HepG2 (cell line): Measurements from ENCODE around the gene PLEKHG4B. TPM values are rescaled to one million over a fixed set of nuclear protein-coding genes. Genes with fewer than 3 reads are reported as not detected.

Experiments
- ATAC-seq: fragments of 200-7000 bp; cut with Tn5 transposase; 3 replicates; pipeline ENCODE4 v1.9.1; 2020; ENCODE audit warnings: mild to moderate bottlenecking, moderate library complexity
- BruUV-seq: library from RNA; stranded (reverse); fragments of 400-500 nt; replicated peaks from 2 replicates; lab custom pipeline; 2021; lab: Mats Ljungman, UMichigan
- CTCF ChIA-PET: fragments of 300-600 bp; formaldehyde crosslinking; extraction: SDS; loops from one replicate; lab custom pipeline; 2021; ENCODE audit warnings: low total read pairs, inconsistent platforms, low intra/inter-chr PET ratio; lab: Yijun Ruan, JAX
- POLR2A ChIA-PET: fragments of 350-600 bp; sonication (Branson Sonifier 250); formaldehyde crosslinking; loops from one replicate; lab custom pipeline; 2020; ENCODE audit warnings: antibody characterized with exemption, inconsistent platforms; lab: Yijun Ruan, JAX
- DNase-seq: peaks from one replicate; pipeline ENCODE4 v3.0.0-alpha.2; 2015; ENCODE audit warnings: low spot score
- FAIRE-seq: peaks from 3 replicates; lab custom pipeline; 2011; peaks lifted over from hg19 to GRCh38; lab: Jason Lieb, UNC
- H2AFZ ChIP-seq: one replicate; pipeline ENCODE4 v1.6.1; 2011; ENCODE audit warnings: low read length, inconsistent platforms
- H3K27ac ChIP-seq: fragments of 300-600 bp; 3 replicates; pipeline ENCODE4 v1.8.0; 2011; ENCODE audit warnings: mixed run types, mild to moderate bottlenecking, mixed read lengths, low read length, inconsistent platforms; ENCODE audit not compliant: insufficient read depth; ENCODE audit errors: extremely low read length
- H3K27me3 ChIP-seq, 2 experiments: fragments of 200-600 bp in 1 of 2; 2 replicates in 1 of 2; 3 replicates in 1 of 2; pipeline versions ENCODE4 v1.6.0 to v1.8.0; 2011; ENCODE audit warnings: low read length in 2 of 2, mild to moderate bottlenecking in 2 of 2, moderate library complexity in 2 of 2, inconsistent platforms in 1 of 2; ENCODE audit not compliant: insufficient read depth in 2 of 2, control insufficient read depth in 1 of 2
- H3K36me3 ChIP-seq, 2 experiments: fragments of 200-600 bp in 1 of 2; replicated peaks in 1 of 2; 2 replicates in 1 of 2; 3 replicates in 1 of 2; pipeline versions ENCODE4 v1.5.1 to v1.8.0; 2011; ENCODE audit warnings: low read length in 2 of 2, inconsistent platforms in 1 of 2; ENCODE audit not compliant: insufficient read depth in 2 of 2, control insufficient read depth in 1 of 2
- H3K4me1 ChIP-seq: 2 replicates; pipeline ENCODE4 v1.5.1; 2012; ENCODE audit warnings: low read length, inconsistent platforms; ENCODE audit not compliant: insufficient read depth
- H3K4me2 ChIP-seq: 2 replicates; pipeline ENCODE4 v1.6.0; 2011; ENCODE audit warnings: low read depth, low read length, inconsistent platforms
- H3K4me3 ChIP-seq, 3 experiments: fragments of 200-600 bp in 1 of 3; sonication (generic), shearing (Covaris generic) in 1 of 3; replicated peaks in 1 of 3; 2 replicates each; pipeline ENCODE4 v1.5.1; 2011 to 2016; ENCODE audit warnings: low read length in 3 of 3, inconsistent platforms in 2 of 3, low read depth in 2 of 3, mild to moderate bottlenecking in 2 of 3, control low read depth in 1 of 3, mixed read lengths in 1 of 3; ENCODE audit not compliant: insufficient read depth in 1 of 3
- H3K79me2 ChIP-seq: one replicate; pipeline ENCODE4 v1.6.1; 2011; ENCODE audit warnings: low read length, inconsistent platforms; ENCODE audit not compliant: insufficient read depth
- H3K9ac ChIP-seq: 2 replicates; pipeline ENCODE4 v1.6.0; 2011; ENCODE audit warnings: mild to moderate bottlenecking, low read depth, low read length, inconsistent platforms; ENCODE audit not compliant: insufficient read depth
- H3K9me3 ChIP-seq: 2 replicates; pipeline ENCODE4 v1.5.1; 2012; ENCODE audit warnings: mild to moderate bottlenecking, low read length
- H4K20me1 ChIP-seq: 2 replicates; pipeline ENCODE4 v1.6.0; 2011; ENCODE audit warnings: inconsistent platforms, mild to moderate bottlenecking, low read length, moderate library complexity; ENCODE audit not compliant: insufficient read depth
- ARNT2 ChIP-seq: sonication (generic); formaldehyde crosslinking; IDR thresholded peaks from 2 replicates; pipeline ENCODE4 v1.8.0; 2022; ENCODE audit warnings: mild to moderate bottlenecking, low read depth, missing genetic modification reagents, moderate library complexity
- CBX5 ChIP-seq: sonication (generic); formaldehyde crosslinking; IDR thresholded peaks from 2 replicates; pipeline ENCODE4 v1.4.0; 2020; ENCODE audit warnings: missing genetic modification reagents, borderline replicate concordance
- HOXD1 ChIP-seq: sonication (generic); formaldehyde crosslinking; IDR thresholded peaks from 2 replicates; pipeline ENCODE4 v1.5.0; 2020; ENCODE audit warnings: missing genetic modification reagents
- NFIB ChIP-seq: sonication (generic); formaldehyde crosslinking; IDR thresholded peaks from 2 replicates; pipeline ENCODE4 v1.9.0; 2021; ENCODE audit warnings: missing genetic modification reagents, mild to moderate bottlenecking, borderline replicate concordance
- POLR2G ChIP-seq: fragments of 200-400 bp; formaldehyde crosslinking; IDR thresholded peaks from 2 replicates; pipeline ENCODE4 v1.6.1; 2018; ENCODE audit warnings: mild to moderate bottlenecking, low read depth, low read length, moderate library complexity
- RCOR2 ChIP-seq: IDR thresholded peaks from 2 replicates; pipeline ENCODE4 v1.6.1; 2016; ENCODE audit warnings: missing biosample characterization, missing genetic modification reagents
- RFX3 ChIP-seq: IDR thresholded peaks from 2 replicates; pipeline ENCODE4 v1.6.1; 2016; ENCODE audit warnings: missing biosample characterization, missing genetic modification reagents
- SMARCE1 ChIP-seq: fragments of 450-650 bp; IDR thresholded peaks from 2 replicates; pipeline ENCODE4 v1.6.1; 2017; ENCODE audit warnings: borderline replicate concordance
- U2AF2 ChIP-seq: fragments of 200-400 bp; formaldehyde crosslinking; IDR thresholded peaks from 2 replicates; pipeline ENCODE4 v1.6.1; 2017; ENCODE audit warnings: low read depth, mild to moderate bottlenecking, low read length
- ZBTB42 ChIP-seq: sonication (generic); formaldehyde crosslinking; IDR thresholded peaks from 2 replicates; pipeline ENCODE4 v1.5.0; 2020; ENCODE audit warnings: mild to moderate bottlenecking, missing genetic modification reagents
- ZBTB7A ChIP-seq: sonication (generic); formaldehyde crosslinking; IDR thresholded peaks from 2 replicates; pipeline ENCODE4 v1.8.0; 2022; ENCODE audit warnings: mild to moderate bottlenecking, missing genetic modification reagents
- ZNF17 ChIP-seq: sonication (generic); formaldehyde crosslinking; IDR thresholded peaks from 2 replicates; pipeline ENCODE4 v1.5.0; 2020; ENCODE audit warnings: mild to moderate bottlenecking, missing genetic modification reagents
- ZNF263 ChIP-seq: sonication (generic); formaldehyde crosslinking; IDR thresholded peaks from 2 replicates; pipeline ENCODE4 v1.4.0; 2020; ENCODE audit warnings: missing genetic modification reagents
- ZNF331 ChIP-seq: sonication (generic); formaldehyde crosslinking; IDR thresholded peaks from 2 replicates; pipeline ENCODE4 v1.4.0; 2020; ENCODE audit warnings: missing genetic modification reagents
- ZNF510 ChIP-seq: sonication (generic); formaldehyde crosslinking; IDR thresholded peaks from 2 replicates; pipeline ENCODE4 v1.4.0; 2020; ENCODE audit warnings: low read depth, mild to moderate bottlenecking, missing genetic modification reagents
- ZNF772 ChIP-seq: sonication (generic); formaldehyde crosslinking; IDR thresholded peaks from 2 replicates; pipeline ENCODE4 v1.5.0; 2020; ENCODE audit warnings: mild to moderate bottlenecking, missing genetic modification reagents
- WGBS: methylation state at CpG from one replicate; pipeline ENCODE4 v1.1.6; 2017; ENCODE audit warnings: low lambda C conversion rate; 5-methylcytosine and 5-hydroxymethylcytosine counted together
- in situ Hi-C: cut with HindIII; loops from 2 replicates; pipeline ENCODE4 v1.10.0; 2017; ENCODE audit warnings: low pct_unique_long_range_greater_than_20kb; ENCODE audit not compliant: extremely low pct_ligation_motif_present
- intact Hi-C: fragments of 100-400 bp; cut with micrococcal nuclease; formaldehyde crosslinking; loops from one replicate; pipeline ENCODE4 v1.10.0; 2022; ENCODE audit not compliant: unreplicated experiment
- polyA plus RNA-seq, 8 experiments: library from polyadenylated mRNA; depleted of rRNA in 3 of 8; stranded (reverse) in 7 of 8; unstranded in 1 of 8; fragments of >200 nt; fragmentation: Illumina TruSeq in 4 of 8; extraction: Trizol in 4 of 8; gene quantifications; 2 replicates each; pipeline versions ENCODE4 v1.2.1 to v1.2.3, GENCODE V29; 2011 to 2016; ENCODE audit warnings: low read depth in 4 of 8, missing spikeins in 1 of 8, mixed read lengths in 1 of 8; ENCODE audit not compliant: insufficient read depth in 1 of 8
- total RNA-seq, 5 experiments: library from RNA; depleted of rRNA; stranded (reverse); fragments of >200 nt; fragmentation: Illumina TruSeq; extraction: Trizol; gene quantifications; 2 replicates each; pipeline ENCODE4 v1.2.3, GENCODE V29; 2016; ENCODE audit warnings: low read depth in 1 of 5
- TF ChIP-seq, protein P1 (sequence below): sonication (generic); formaldehyde crosslinking; IDR thresholded peaks from 2 replicates; pipeline ENCODE4 v1.4.0; 2020; ENCODE audit warnings: missing genetic modification reagents
- TF ChIP-seq, protein P2 (sequence below): sonication (generic); formaldehyde crosslinking; IDR thresholded peaks from 2 replicates; pipeline ENCODE4 v1.5.1; 2020; ENCODE audit warnings: missing genetic modification reagents, mild to moderate bottlenecking, borderline replicate concordance
- TF ChIP-seq, protein P3 (sequence below): conservative IDR thresholded peaks from 2 replicates; pipeline ENCODE4 v1.6.1; 2018; ENCODE audit warnings: missing genetic modification reagents

The PLEKHG4B gene
- total and polyA plus RNA-seq, 2 of the 13 experiments (the other 11 are each of a cell fraction or from before 2014, with no cell fraction given): 0.09 TPM; not detected in 1

DNA sequence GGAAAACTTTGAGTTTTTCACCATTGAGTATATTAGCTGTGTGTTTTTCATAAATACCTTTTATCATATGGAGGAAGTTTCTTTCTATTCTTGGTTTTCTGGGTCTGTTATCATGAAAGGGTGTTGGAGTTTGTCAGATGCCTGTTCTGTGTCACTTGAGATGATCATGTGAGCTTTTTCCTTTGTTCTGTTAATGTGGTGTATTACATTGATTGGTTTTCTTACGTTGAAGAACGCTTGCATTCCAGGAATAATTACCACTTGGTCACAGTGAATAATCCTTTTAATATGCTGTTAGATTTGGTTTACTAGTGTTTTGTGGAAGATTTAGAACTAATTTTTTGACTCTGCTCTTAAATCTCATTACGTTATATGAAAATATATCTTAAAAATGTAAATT lies 7.8 kb downstream of the PLEKHG4B start (continued):
- TF ChIP-seq, protein P1, sequence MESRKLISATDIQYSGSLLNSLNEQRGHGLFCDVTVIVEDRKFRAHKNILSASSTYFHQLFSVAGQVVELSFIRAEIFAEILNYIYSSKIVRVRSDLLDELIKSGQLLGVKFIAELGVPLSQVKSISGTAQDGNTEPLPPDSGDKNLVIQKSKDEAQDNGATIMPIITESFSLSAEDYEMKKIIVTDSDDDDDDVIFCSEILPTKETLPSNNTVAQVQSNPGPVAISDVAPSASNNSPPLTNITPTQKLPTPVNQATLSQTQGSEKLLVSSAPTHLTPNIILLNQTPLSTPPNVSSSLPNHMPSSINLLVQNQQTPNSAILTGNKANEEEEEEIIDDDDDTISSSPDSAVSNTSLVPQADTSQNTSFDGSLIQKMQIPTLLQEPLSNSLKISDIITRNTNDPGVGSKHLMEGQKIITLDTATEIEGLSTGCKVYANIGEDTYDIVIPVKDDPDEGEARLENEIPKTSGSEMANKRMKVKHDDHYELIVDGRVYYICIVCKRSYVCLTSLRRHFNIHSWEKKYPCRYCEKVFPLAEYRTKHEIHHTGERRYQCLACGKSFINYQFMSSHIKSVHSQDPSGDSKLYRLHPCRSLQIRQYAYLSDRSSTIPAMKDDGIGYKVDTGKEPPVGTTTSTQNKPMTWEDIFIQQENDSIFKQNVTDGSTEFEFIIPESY (CRISPR knock-in tag): no peak
- TF ChIP-seq U2AF2 (no peak), ARNT2 (CRISPR knock-in tag) (no peak)

DNA sequence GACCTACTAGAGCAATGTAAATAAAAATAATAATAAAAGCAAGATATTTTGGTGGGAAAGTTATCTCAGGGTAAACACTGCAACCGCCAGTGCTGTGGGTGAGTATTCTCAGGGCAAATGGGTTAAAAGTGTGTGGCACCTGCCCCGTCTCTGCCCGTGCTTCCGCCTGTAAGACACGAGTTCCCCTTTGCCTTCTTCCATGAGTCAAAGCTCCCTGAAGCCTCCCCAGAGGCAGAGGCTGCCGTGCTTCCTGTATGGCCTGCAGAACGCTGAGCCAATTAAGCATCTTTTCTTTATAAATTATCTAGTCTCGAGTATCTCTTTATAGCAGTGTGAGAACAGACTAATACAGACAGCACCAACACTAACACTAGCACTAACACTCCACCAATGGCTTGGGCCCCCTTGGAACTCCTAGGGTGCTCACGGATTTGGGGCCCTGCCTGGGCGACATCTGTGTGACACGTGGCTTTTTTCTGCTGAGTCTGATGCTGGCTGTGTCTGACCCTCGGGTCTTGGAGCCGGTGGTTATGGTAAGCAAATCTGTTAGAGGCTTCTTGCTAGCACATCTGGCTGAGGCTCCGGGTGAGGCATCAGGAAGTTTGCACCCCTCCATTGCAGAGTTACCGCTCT lies 10.6 kb downstream of the PLEKHG4B start:
- H3K27ac ChIP-seq: no peak overlapping the region
- FAIRE-seq (no peak), DNase-seq (no peak), ATAC-seq (no peak)
- BruUV-seq: no TSS peak
- no peaks in the 10 kb centered on the region for H3K4me1 ChIP-seq
- no peaks in the 10 kb centered on the region for H3K9me3 ChIP-seq
- peaks cover 0 to 40% of the 10 kb centered on the region in 2 experiments; a peak in 4 of 5 replicates for H3K27me3 ChIP-seq
- ChIA-PET CTCF (no interaction called here), POLR2A (no interaction called here)
- in situ Hi-C loops: no loop called here
- no peak overlapping the region for H3K4me2 ChIP-seq
- no peak overlapping the region for H3K4me3 ChIP-seq
- no peaks in the 10 kb centered on the region for H4K20me1 ChIP-seq
- WGBS: 8% methylated on average over 10 of the region's 15 CpGs
- no peak overlapping the region for H2AFZ ChIP-seq
- no peaks in the 10 kb centered on the region for H3K36me3 ChIP-seq
- H3K9ac ChIP-seq: no peak overlapping the region
- intact Hi-C loops: no loop called here
- H3K79me2 ChIP-seq: no peaks in the 10 kb centered on the region
- TF ChIP-seq, protein P2, sequence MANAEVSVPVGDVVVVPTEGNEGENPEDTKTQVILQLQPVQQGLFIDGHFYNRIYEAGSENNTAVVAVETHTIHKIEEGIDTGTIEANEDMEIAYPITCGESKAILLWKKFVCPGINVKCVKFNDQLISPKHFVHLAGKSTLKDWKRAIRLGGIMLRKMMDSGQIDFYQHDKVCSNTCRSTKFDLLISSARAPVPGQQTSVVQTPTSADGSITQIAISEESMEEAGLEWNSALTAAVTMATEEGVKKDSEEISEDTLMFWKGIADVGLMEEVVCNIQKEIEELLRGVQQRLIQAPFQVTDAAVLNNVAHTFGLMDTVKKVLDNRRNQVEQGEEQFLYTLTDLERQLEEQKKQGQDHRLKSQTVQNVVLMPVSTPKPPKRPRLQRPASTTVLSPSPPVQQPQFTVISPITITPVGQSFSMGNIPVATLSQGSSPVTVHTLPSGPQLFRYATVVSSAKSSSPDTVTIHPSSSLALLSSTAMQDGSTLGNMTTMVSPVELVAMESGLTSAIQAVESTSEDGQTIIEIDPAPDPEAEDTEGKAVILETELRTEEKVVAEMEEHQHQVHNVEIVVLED (CRISPR knock-in tag): no peak
- TF ChIP-seq, protein P3, sequence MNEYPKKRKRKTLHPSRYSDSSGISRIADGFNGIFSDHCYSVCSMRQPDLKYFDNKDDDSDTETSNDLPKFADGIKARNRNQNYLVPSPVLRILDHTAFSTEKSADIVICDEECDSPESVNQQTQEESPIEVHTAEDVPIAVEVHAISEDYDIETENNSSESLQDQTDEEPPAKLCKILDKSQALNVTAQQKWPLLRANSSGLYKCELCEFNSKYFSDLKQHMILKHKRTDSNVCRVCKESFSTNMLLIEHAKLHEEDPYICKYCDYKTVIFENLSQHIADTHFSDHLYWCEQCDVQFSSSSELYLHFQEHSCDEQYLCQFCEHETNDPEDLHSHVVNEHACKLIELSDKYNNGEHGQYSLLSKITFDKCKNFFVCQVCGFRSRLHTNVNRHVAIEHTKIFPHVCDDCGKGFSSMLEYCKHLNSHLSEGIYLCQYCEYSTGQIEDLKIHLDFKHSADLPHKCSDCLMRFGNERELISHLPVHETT (CRISPR knock-in tag): no peak
- TF ChIP-seq POLR2G (no peak), SMARCE1 (no peak), ZNF17 (CRISPR knock-in tag) (no peak), RFX3 (CRISPR knock-in tag) (no peak), NFIB (CRISPR knock-in tag) (no peak), ZNF263 (no peak), ZNF331 (CRISPR knock-in tag) (no peak), ZBTB7A (CRISPR knock-in tag) (no peak), CBX5 (CRISPR knock-in tag) (no peak), ZNF772 (CRISPR knock-in tag) (no peak), RCOR2 (CRISPR knock-in tag) (no peak), HOXD1 (CRISPR knock-in tag) (no peak), ZNF510 (CRISPR knock-in tag) (no peak), ZBTB42 (CRISPR knock-in tag) (no peak)
